Measurements from ENCODE around the gene NEDD9. TPM values are rescaled to one million over a fixed set of nuclear protein-coding genes. Genes with fewer than 3 reads are reported as not detected.

NEDD9 gene
- total and polyA plus RNA-seq, 10 of the 15 experiments (the other 5 are each of a cell fraction or from before 2014, with no cell fraction given): 4.9 to 92.6 (median 14.6) TPM

DNA sequence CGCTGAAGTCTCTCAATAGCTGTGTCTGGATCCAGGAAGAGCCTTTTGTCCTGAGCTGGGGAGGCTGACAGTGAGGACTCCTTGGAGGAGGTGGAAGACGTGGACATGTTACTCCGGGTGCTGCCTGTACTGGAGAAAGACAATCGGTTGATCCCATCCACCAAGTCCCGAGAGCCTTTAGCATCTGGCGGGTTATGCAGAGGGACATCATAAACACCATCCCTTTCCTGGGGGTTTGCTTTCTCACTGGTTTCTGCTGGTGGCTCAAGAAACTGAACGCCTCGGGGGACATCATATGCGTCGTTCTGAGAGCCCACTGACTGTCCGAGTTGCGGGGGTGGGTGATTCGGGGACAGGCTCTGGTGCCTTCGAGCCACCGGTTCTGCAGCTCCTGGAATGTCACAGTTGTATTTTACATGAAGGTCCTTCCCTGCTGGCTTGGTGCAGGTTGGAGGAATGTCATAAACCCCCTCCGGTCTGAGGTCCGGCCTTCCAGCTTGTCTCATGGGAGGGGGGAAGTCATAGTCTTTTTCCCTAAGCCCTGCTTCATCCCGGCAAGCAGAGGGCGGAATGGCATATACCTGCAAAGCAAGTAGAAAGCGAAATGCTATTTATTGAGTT, 41.7 kb downstream of the NEDD9 start:
- Histone ChIP-seq H3K9me3 (replicated peaks; ENCODE audit: control insufficient read depth, insufficient read depth, low read length) (no peaks in the 10 kb centered on the region), H3K4me1 (ENCODE audit: control insufficient read depth, insufficient read depth, low read length) (no peaks in the 10 kb centered on the region), H4K20me1 (ENCODE audit: control insufficient read depth, insufficient read depth) (no peaks in the 10 kb centered on the region), H3K36me3 (ENCODE audit: control insufficient read depth in 2 of 2, insufficient read depth in 2 of 2, low read length in 1 of 2) (peaks cover 4 to 36% of the 10 kb centered on the region in 2 experiments), H3K4me3 (no peak overlapping the region), H2AFZ (ENCODE audit: control insufficient read depth, low read depth, low read length) (no peak overlapping the region), H3K79me2 (ENCODE audit: control insufficient read depth, insufficient read depth, low read length) (no peaks in the 10 kb centered on the region; the same call in 1 of the 2 replicates), H3K9ac (ENCODE audit: control insufficient read depth, insufficient read depth, low read length) (no peak overlapping the region), H3K4me2 (ENCODE audit: control insufficient read depth, insufficient read depth) (no peak overlapping the region), H3K27ac (ENCODE audit: control insufficient read depth, insufficient read depth) (no peak overlapping the region), H3K27me3 (replicated peaks in 1 of 2; ENCODE audit: control insufficient read depth in 2 of 2, insufficient read depth in 2 of 2, low read length in 1 of 2) (no peaks in the 10 kb centered on the region)
- TF ChIP-seq ZNF217 (IDR thresholded peaks at IDR 0.05) (no peak), NRF1 (conservative IDR thresholded peaks at IDR 0.05; ENCODE audit: low read depth, low read length) (no peak), BCL11A (IDR thresholded peaks at IDR 0.05; ENCODE audit: low read depth, low read length) (no peak), KLF5 (IDR thresholded peaks at IDR 0.05; ENCODE audit: partially characterized antibody) (no peak), ZBED1 (IDR thresholded peaks at IDR 0.05; ENCODE audit: borderline replicate concordance) (no peak)
- TF ChIP-seq, protein P1, sequence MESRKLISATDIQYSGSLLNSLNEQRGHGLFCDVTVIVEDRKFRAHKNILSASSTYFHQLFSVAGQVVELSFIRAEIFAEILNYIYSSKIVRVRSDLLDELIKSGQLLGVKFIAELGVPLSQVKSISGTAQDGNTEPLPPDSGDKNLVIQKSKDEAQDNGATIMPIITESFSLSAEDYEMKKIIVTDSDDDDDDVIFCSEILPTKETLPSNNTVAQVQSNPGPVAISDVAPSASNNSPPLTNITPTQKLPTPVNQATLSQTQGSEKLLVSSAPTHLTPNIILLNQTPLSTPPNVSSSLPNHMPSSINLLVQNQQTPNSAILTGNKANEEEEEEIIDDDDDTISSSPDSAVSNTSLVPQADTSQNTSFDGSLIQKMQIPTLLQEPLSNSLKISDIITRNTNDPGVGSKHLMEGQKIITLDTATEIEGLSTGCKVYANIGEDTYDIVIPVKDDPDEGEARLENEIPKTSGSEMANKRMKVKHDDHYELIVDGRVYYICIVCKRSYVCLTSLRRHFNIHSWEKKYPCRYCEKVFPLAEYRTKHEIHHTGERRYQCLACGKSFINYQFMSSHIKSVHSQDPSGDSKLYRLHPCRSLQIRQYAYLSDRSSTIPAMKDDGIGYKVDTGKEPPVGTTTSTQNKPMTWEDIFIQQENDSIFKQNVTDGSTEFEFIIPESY (IDR thresholded peaks at IDR 0.05): no peak
- no TSS peak for BruUV-seq (replicated peaks)
- WGBS (ENCODE audit: insufficient coverage, insufficient replicate concordance, low lambda C conversion rate, missing lambda C conversion rate): 97% methylated on average over 20 of the region's 20 CpGs
- in situ Hi-C loops (cut with MboI): no loop called here
- ChIA-PET RAD21 (ENCODE audit: unreplicated experiment) (no interaction called here), POLR2A (interaction anchor here (2.1 kb wide), 1 partner anchor 8 kb away, joined by 6 read pairs; no protein-coding TSS in a partner anchor), SMC1A (ENCODE audit: uncharacterized antibody, unreplicated experiment) (interaction anchor here (0.6 kb wide), 1 partner anchor 60 kb away, joined by 4 read pairs; no protein-coding TSS in a partner anchor), CTCF (interaction anchor here (1.3 kb wide), 1 partner anchor 12 kb away, joined by 3 read pairs; no protein-coding TSS in a partner anchor)
- intact Hi-C loops (cut with micrococcal nuclease; ENCODE audit: unreplicated experiment): no loop called here
- no peak for DNase-seq (ENCODE audit: low read depth, low spot score)
- no peak for FAIRE-seq
- ATAC-seq: no peak

All from GM12878 (cell line).